Hepatocyte (in vitro differentiated cells): ENCODE data around the gene SCNM1.

Experiments
- CTCF ChIP-seq: fragments of 200-600 bp; sonication (generic); IDR thresholded peaks from 2 replicates; pipeline ENCODE4 v1.5.1; 2016; ENCODE audit warnings: antibody characterized with exemption, mild to moderate bottlenecking; ENCODE audit not compliant: poor library complexity
- EZH2 ChIP-seq: fragments of 200-600 bp; sonication (generic); IDR thresholded peaks from 2 replicates; pipeline ENCODE4 v1.6.1; 2016; ENCODE audit warnings: antibody characterized with exemption, mild to moderate bottlenecking, borderline replicate concordance
- EZH2phosphoT487 ChIP-seq: fragments of 200-600 bp; sonication (generic); IDR thresholded peaks from one replicate; pipeline ENCODE4 v1.6.1; 2018; ENCODE audit warnings: antibody characterized with exemption, mild to moderate bottlenecking, low read depth, moderate library complexity; ENCODE audit not compliant: unreplicated experiment, severe bottlenecking

GRCh38 chr1:151199873-151200581 lies 34.1 kb downstream of the SCNM1 start:
- TF ChIP-seq CTCF (no peak), EZH2 (no peak), EZH2phosphoT487 (no peak)
